Activated T-helper 17 cell treated with anti-CD3 and anti-CD28 coated beads, Interleukin-2, amount 50 U/mL, for 72 hours (primary cell): Measurements from ENCODE around the gene PTPRD. TPM values are rescaled to one million over a fixed set of nuclear protein-coding genes. Genes with fewer than 3 reads are reported as not detected.
"Not testable (repeated sequence)": the region's sequence is repeated elsewhere in the genome, so short reads cannot be mapped to it uniquely, and the experiment has no call there.

ENCODE experiments used
- ATAC-seq: fragments of 150-1000 bp; cut with Tn5 transposase; replicated peaks from 2 replicates; pipeline ENCODE4 v1.10.0; 2021; ENCODE audit warnings: mild to moderate bottlenecking, moderate library complexity
- H3K27ac Mint-ChIP-seq: one replicate; pipeline ENCODE4 v1.8.0; 2022; ENCODE audit warnings: mixed read lengths
- H3K27me3 Mint-ChIP-seq: one replicate; pipeline ENCODE4 v1.8.0; 2022; ENCODE audit warnings: mixed read lengths
- H3K36me3 Mint-ChIP-seq: one replicate; pipeline ENCODE4 v1.8.0; 2022; ENCODE audit warnings: low read depth, mild to moderate bottlenecking, mixed read lengths
- H3K4me1 Mint-ChIP-seq: one replicate; pipeline ENCODE4 v1.8.0; 2022; ENCODE audit warnings: mixed read lengths
- H3K4me3 Mint-ChIP-seq: one replicate; pipeline ENCODE4 v1.8.0; 2022; ENCODE audit warnings: mild to moderate bottlenecking, mixed read lengths
- H3K9me3 Mint-ChIP-seq: one replicate; pipeline ENCODE4 v1.8.0; 2022; ENCODE audit warnings: mixed read lengths
- total RNA-seq, 2 donors: library from RNA; stranded (reverse); gene quantifications; one replicate each; pipeline ENCODE4 v1.2.3, GENCODE V29; 2022

Gene PTPRD
- total RNA-seq, 2 donors from 2014 or later = 0.04 TPM; not detected in 1

GRCh38 chr9:10434412-10434811 lies 178.4 kb downstream of the PTPRD start:
- Mint-ChIP-seq H3K36me3 (no peaks in the 10 kb centered on the region), H3K9me3 (peaks cover 7% of the 10 kb centered on the region), H3K4me1 (no peaks in the 10 kb centered on the region), H3K27me3 (no peaks in the 10 kb centered on the region), H3K4me3 (no peak overlapping the region), H3K27ac (no peak overlapping the region)
- no peak for ATAC-seq

- Mint-ChIP-seq H3K4me3 (no peak overlapping the region), H3K36me3 (no peaks in the 10 kb centered on the region), H3K27me3 (no peaks in the 10 kb centered on the region), H3K9me3 (peaks cover 39% of the 10 kb centered on the region), H3K4me1 (no peaks in the 10 kb centered on the region), H3K27ac (no peak overlapping the region)
- no peak for ATAC-seq
Observed at GRCh38 chr9:10411272-10411671, 201.5 kb downstream of the PTPRD start.

- Mint-ChIP-seq H3K9me3 (peaks cover 23% of the 10 kb centered on the region), H3K4me1 (no peaks in the 10 kb centered on the region), H3K27ac (no peak overlapping the region), H3K4me3 (no peak overlapping the region), H3K27me3 (no peaks in the 10 kb centered on the region), H3K36me3 (no peaks in the 10 kb centered on the region)
- no peak for ATAC-seq
Observed at GRCh38 chr9:10403283-10403682, 209.5 kb downstream of the PTPRD start.

- no peak overlapping the region for H3K27ac Mint-ChIP-seq
- no peak for ATAC-seq
- peaks cover 24% of the 10 kb centered on the region for H3K9me3 Mint-ChIP-seq
- no peak overlapping the region for H3K4me3 Mint-ChIP-seq
- no peaks in the 10 kb centered on the region for H3K36me3 Mint-ChIP-seq
- H3K27me3 Mint-ChIP-seq = no peaks in the 10 kb centered on the region
- H3K4me1 Mint-ChIP-seq = no peaks in the 10 kb centered on the region
Observed at GRCh38 chr9:10396615-10397014, 216.2 kb downstream of the PTPRD start.

GRCh38 chr9:10387282-10387681 lies 225.5 kb downstream of the PTPRD start:
- ATAC-seq = no peak
- Mint-ChIP-seq H3K9me3 (peaks cover 19% of the 10 kb centered on the region), H3K27ac (no peak overlapping the region), H3K36me3 (no peaks in the 10 kb centered on the region), H3K4me3 (no peak overlapping the region), H3K27me3 (no peaks in the 10 kb centered on the region), H3K4me1 (no peaks in the 10 kb centered on the region)

- peaks cover 6% of the 10 kb centered on the region for H3K9me3 Mint-ChIP-seq
- H3K36me3 Mint-ChIP-seq = no peaks in the 10 kb centered on the region
- H3K27ac Mint-ChIP-seq = no peak overlapping the region
- H3K4me3 Mint-ChIP-seq = no peak overlapping the region
- no peaks in the 10 kb centered on the region for H3K27me3 Mint-ChIP-seq
- H3K4me1 Mint-ChIP-seq = no peaks in the 10 kb centered on the region
- ATAC-seq = no peak
Observed at GRCh38 chr9:10371824-10372223, 241.0 kb downstream of the PTPRD start.

- H3K4me1 Mint-ChIP-seq = no peaks in the 10 kb centered on the region
- no peaks in the 10 kb centered on the region for H3K27me3 Mint-ChIP-seq
- peaks cover 4% of the 10 kb centered on the region for H3K9me3 Mint-ChIP-seq
- no peak overlapping the region for H3K27ac Mint-ChIP-seq
- no peaks in the 10 kb centered on the region for H3K36me3 Mint-ChIP-seq
- no peak overlapping the region for H3K4me3 Mint-ChIP-seq
- ATAC-seq = no peak
Observed at GRCh38 chr9:10366171-10366779, 246.5 kb downstream of the PTPRD start.

- no peaks in the 10 kb centered on the region for H3K4me1 Mint-ChIP-seq
- no peak for ATAC-seq
- no peak overlapping the region for H3K27ac Mint-ChIP-seq
- no peak overlapping the region for H3K4me3 Mint-ChIP-seq
- no peaks in the 10 kb centered on the region for H3K27me3 Mint-ChIP-seq
- H3K9me3 Mint-ChIP-seq = peaks cover 8% of the 10 kb centered on the region
- H3K36me3 Mint-ChIP-seq = no peaks in the 10 kb centered on the region
Observed at GRCh38 chr9:10354591-10354990, 258.2 kb downstream of the PTPRD start.

- H3K27ac Mint-ChIP-seq, H3K27me3 Mint-ChIP-seq: not testable (repeated sequence)
Observed at GRCh38 chr9:10345621-10346020, 267.2 kb downstream of the PTPRD start.

GRCh38 chr9:10341057-10341456 lies 271.7 kb downstream of the PTPRD start:
- no peak overlapping the region for H3K27ac Mint-ChIP-seq
- H3K27me3 Mint-ChIP-seq = no peaks in the 10 kb centered on the region
- no peak overlapping the region for H3K4me3 Mint-ChIP-seq
- no peaks in the 10 kb centered on the region for H3K36me3 Mint-ChIP-seq
- no peak for ATAC-seq
- no peaks in the 10 kb centered on the region for H3K4me1 Mint-ChIP-seq
- peaks cover 4% of the 10 kb centered on the region for H3K9me3 Mint-ChIP-seq

More at GRCh38 chr9:10345621-10346020, 267.2 kb downstream of the PTPRD start:
- ATAC-seq, H3K9me3 Mint-ChIP-seq, H3K36me3 Mint-ChIP-seq, H3K4me3 Mint-ChIP-seq, H3K4me1 Mint-ChIP-seq: not testable (repeated sequence)

GRCh38 chr9:10339152-10339551 lies 273.6 kb downstream of the PTPRD start:
- Mint-ChIP-seq H3K4me1 (no peaks in the 10 kb centered on the region), H3K27ac (no peak overlapping the region), H3K4me3 (no peak overlapping the region), H3K27me3 (no peaks in the 10 kb centered on the region), H3K9me3 (peaks cover 11% of the 10 kb centered on the region), H3K36me3 (no peaks in the 10 kb centered on the region)
- no peak for ATAC-seq

- no peaks in the 10 kb centered on the region for H3K4me1 Mint-ChIP-seq
- ATAC-seq = no peak
- no peak overlapping the region for H3K27ac Mint-ChIP-seq
- peaks cover 10% of the 10 kb centered on the region for H3K9me3 Mint-ChIP-seq
- H3K27me3 Mint-ChIP-seq = no peaks in the 10 kb centered on the region
- no peak overlapping the region for H3K4me3 Mint-ChIP-seq
- no peaks in the 10 kb centered on the region for H3K36me3 Mint-ChIP-seq
Observed at GRCh38 chr9:10331157-10331556, 281.6 kb downstream of the PTPRD start.

GRCh38 chr9:10282084-10282483 lies 330.7 kb downstream of the PTPRD start:
- H3K27ac Mint-ChIP-seq = no peak overlapping the region
- no peak for ATAC-seq
- H3K27me3 Mint-ChIP-seq = no peaks in the 10 kb centered on the region
- no peak overlapping the region for H3K4me3 Mint-ChIP-seq
- no peaks in the 10 kb centered on the region for H3K4me1 Mint-ChIP-seq
- H3K9me3 Mint-ChIP-seq = peaks cover 5% of the 10 kb centered on the region
- no peaks in the 10 kb centered on the region for H3K36me3 Mint-ChIP-seq

GRCh38 chr9:10274988-10275387 lies 337.8 kb downstream of the PTPRD start:
- H3K4me1 Mint-ChIP-seq = no peaks in the 10 kb centered on the region
- H3K27me3 Mint-ChIP-seq = no peaks in the 10 kb centered on the region
- no peaks in the 10 kb centered on the region for H3K36me3 Mint-ChIP-seq
- no peaks in the 10 kb centered on the region for H3K9me3 Mint-ChIP-seq
- no peak overlapping the region for H3K4me3 Mint-ChIP-seq
- ATAC-seq = no peak
- no peak overlapping the region for H3K27ac Mint-ChIP-seq

- no peaks in the 10 kb centered on the region for H3K36me3 Mint-ChIP-seq
- ATAC-seq = no peak
- H3K27ac Mint-ChIP-seq = no peak overlapping the region
- H3K4me3 Mint-ChIP-seq = no peak overlapping the region
- no peaks in the 10 kb centered on the region for H3K9me3 Mint-ChIP-seq
- no peaks in the 10 kb centered on the region for H3K27me3 Mint-ChIP-seq
- no peaks in the 10 kb centered on the region for H3K4me1 Mint-ChIP-seq
Observed at GRCh38 chr9:10274175-10274574, 338.6 kb downstream of the PTPRD start.

GRCh38 chr9:10272830-10273229 lies 340.0 kb downstream of the PTPRD start:
- Mint-ChIP-seq H3K4me3 (no peak overlapping the region), H3K36me3 (no peaks in the 10 kb centered on the region), H3K9me3 (peaks cover 4% of the 10 kb centered on the region), H3K27me3 (no peaks in the 10 kb centered on the region), H3K4me1 (no peaks in the 10 kb centered on the region), H3K27ac (no peak overlapping the region)
- ATAC-seq = no peak
